Measurements from ENCODE around the gene LRP2. TPM values are rescaled to one million over a fixed set of nuclear protein-coding genes. Genes with fewer than 3 reads are reported as not detected.

Gene LRP2
- total RNA-seq, 1 experiment from 2014 or later: not detected

DNA sequence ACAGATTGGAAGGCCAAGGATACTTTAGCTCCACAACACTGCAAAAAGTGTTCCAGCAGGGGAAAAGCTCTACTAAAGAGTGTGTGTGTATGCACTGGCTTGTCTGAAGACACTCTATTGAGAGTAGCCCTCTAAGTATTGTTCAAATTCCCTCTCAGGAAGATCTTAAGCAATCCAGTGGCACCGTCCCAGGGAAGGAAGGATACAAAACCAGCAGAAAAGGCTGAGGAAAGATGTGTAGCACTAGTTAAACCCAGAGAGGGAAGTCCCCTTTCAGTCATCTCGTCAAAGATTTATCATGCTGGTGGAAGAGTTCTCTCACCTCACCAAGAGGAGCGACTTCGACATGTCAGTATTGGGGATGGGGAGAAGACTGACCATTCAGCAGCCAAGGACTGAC, 242.5 kb downstream of the LRP2 start:
- H2AFZ ChIP-seq (ENCODE audit: low read length): no peak overlapping the region
- H3K9ac ChIP-seq (ENCODE audit: low read length): no peak overlapping the region
- H3K79me2 ChIP-seq (ENCODE audit: low read length): no peaks in the 10 kb centered on the region
- no peak overlapping the region for H3K4me2 ChIP-seq (ENCODE audit: low read depth, low read length, poor library complexity, severe bottlenecking)
- H3K4me1 ChIP-seq (ENCODE audit: low read length): no peaks in the 10 kb centered on the region
- H3K9me2 ChIP-seq (replicated peaks; ENCODE audit: insufficient read depth, low read length): no peaks in the 10 kb centered on the region
- H3K27me3 ChIP-seq (ENCODE audit: low read length): no peaks in the 10 kb centered on the region
- DNase-seq: no peak
- no peak overlapping the region for H3K4me3 ChIP-seq (ENCODE audit: low read length)
- no peaks in the 10 kb centered on the region for H4K20me1 ChIP-seq (ENCODE audit: insufficient read depth, low read depth, low read length)
- no peak overlapping the region for H3K27ac ChIP-seq (ENCODE audit: low read length)
- no peaks in the 10 kb centered on the region for H3K9me3 ChIP-seq (ENCODE audit: low read length)
- no peaks in the 10 kb centered on the region for H3K36me3 ChIP-seq (ENCODE audit: insufficient read depth, low read length)

DNA sequence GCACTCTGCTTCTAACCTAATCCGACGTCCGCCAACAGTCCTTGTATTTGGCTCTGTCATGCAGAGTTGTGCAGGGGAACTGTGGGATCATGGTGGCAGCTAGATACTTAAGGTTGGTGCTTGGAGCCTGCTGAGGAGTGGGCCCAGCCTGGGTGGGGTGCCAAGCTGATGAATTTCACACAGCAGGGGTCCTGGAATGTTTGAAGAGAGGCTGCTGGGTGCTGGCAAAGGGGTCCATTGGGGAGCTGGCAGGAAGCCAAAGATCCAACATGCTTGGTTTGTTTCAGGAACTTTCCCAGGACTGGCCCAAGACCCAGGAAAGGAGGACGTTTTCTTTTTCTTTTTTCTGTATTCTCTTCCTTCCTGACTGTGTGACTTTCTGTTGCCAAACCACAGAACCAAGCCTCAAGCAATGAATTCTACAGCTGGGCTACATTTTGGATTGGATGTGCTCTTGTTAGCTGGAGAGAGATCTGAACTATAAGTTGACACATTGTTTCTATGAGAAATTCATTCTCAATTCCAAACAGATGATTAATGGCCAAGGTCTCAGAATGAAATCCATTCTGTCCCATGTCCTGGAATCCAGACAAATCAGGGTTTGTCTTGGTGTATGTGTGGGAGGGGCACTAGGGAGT, 243.1 kb downstream of the LRP2 start:
- H2AFZ ChIP-seq (ENCODE audit: low read length): no peak overlapping the region

DNA sequence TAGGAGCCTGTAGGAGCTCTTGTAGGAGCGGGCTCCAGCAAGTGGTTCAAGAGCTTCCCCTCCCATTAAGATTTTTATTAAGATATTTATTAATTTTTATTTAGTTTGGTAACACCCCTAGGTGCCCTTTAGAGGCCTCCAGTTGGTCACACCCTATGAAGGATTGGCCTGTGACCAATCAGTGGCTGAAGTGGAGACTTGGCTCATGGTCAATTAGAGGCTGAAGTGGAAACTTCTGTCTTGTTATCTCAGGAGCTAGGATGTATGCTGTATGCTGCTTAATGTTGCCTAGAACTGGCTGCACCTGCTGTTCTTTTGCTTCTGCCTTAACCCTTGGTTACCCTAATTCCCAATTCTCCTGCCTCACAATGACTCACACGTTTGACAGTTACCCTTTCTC, 244.3 kb downstream of the LRP2 start:
- H3K79me2 ChIP-seq (ENCODE audit: low read length): no peaks in the 10 kb centered on the region
- H3K27me3 ChIP-seq (ENCODE audit: low read length): no peaks in the 10 kb centered on the region
- no peaks in the 10 kb centered on the region for H3K9me3 ChIP-seq (ENCODE audit: low read length)
- H3K36me3 ChIP-seq (ENCODE audit: insufficient read depth, low read length): no peaks in the 10 kb centered on the region
- H2AFZ ChIP-seq (ENCODE audit: low read length): no peak overlapping the region
- DNase-seq: no peak
- H3K4me2 ChIP-seq (ENCODE audit: low read depth, low read length, poor library complexity, severe bottlenecking): no peak overlapping the region
- H3K27ac ChIP-seq (ENCODE audit: low read length): no peak overlapping the region
- H3K4me3 ChIP-seq (ENCODE audit: low read length): no peak overlapping the region
- H3K9me2 ChIP-seq (replicated peaks; ENCODE audit: insufficient read depth, low read length): no peaks in the 10 kb centered on the region
- H3K4me1 ChIP-seq (ENCODE audit: low read length): no peaks in the 10 kb centered on the region
- H4K20me1 ChIP-seq (ENCODE audit: insufficient read depth, low read depth, low read length): no peaks in the 10 kb centered on the region
- H3K9ac ChIP-seq (ENCODE audit: low read length): no peak overlapping the region

More for the DNA sequence above, 243.1 kb downstream of the LRP2 start:
- no peaks in the 10 kb centered on the region for H3K79me2 ChIP-seq (ENCODE audit: low read length)
- no peaks in the 10 kb centered on the region for H3K4me1 ChIP-seq (ENCODE audit: low read length)
- no peaks in the 10 kb centered on the region for H3K9me2 ChIP-seq (replicated peaks; ENCODE audit: insufficient read depth, low read length)
- no peaks in the 10 kb centered on the region for H3K27me3 ChIP-seq (ENCODE audit: low read length)
- no peak overlapping the region for H3K4me2 ChIP-seq (ENCODE audit: low read depth, low read length, poor library complexity, severe bottlenecking)
- no peak overlapping the region for H3K9ac ChIP-seq (ENCODE audit: low read length)
- no peak overlapping the region for H3K27ac ChIP-seq (ENCODE audit: low read length)
- DNase-seq: no peak
- no peak overlapping the region for H3K4me3 ChIP-seq (ENCODE audit: low read length)
- H3K9me3 ChIP-seq (ENCODE audit: low read length): no peaks in the 10 kb centered on the region
- H3K36me3 ChIP-seq (ENCODE audit: insufficient read depth, low read length): no peaks in the 10 kb centered on the region
- H4K20me1 ChIP-seq (ENCODE audit: insufficient read depth, low read depth, low read length): no peaks in the 10 kb centered on the region

DNA sequence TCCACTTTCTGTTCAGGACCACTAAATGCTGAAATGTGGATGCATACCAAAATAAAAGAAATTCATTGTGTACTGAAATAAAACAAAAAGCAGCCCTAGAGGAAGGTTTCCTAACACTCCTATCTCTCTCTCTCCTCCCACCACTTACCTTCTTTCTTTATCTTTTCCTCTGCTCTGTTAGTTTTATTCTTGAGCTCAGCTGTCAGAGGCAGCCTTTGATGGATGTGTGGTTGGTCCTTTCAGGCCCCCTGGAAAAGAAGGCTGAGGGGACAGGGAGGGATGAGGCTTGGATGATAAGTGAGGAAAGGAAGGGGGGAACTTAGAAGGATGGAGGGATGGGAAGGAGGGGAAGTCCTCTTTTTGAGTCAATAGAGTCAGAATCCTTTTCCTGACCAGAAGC, 245.3 kb downstream of the LRP2 start:
- Histone ChIP-seq H3K4me1 (ENCODE audit: low read length) (no peaks in the 10 kb centered on the region), H4K20me1 (ENCODE audit: insufficient read depth, low read depth, low read length) (no peaks in the 10 kb centered on the region), H3K9me3 (ENCODE audit: low read length) (no peaks in the 10 kb centered on the region), H2AFZ (ENCODE audit: low read length) (no peak overlapping the region), H3K79me2 (ENCODE audit: low read length) (no peaks in the 10 kb centered on the region), H3K27me3 (ENCODE audit: low read length) (no peaks in the 10 kb centered on the region), H3K36me3 (ENCODE audit: insufficient read depth, low read length) (no peaks in the 10 kb centered on the region), H3K4me2 (ENCODE audit: low read depth, low read length, poor library complexity, severe bottlenecking) (no peak overlapping the region), H3K4me3 (ENCODE audit: low read length) (no peak overlapping the region), H3K27ac (ENCODE audit: low read length) (no peak overlapping the region), H3K9me2 (replicated peaks; ENCODE audit: insufficient read depth, low read length) (no peaks in the 10 kb centered on the region), H3K9ac (ENCODE audit: low read length) (no peak overlapping the region)
- DNase-seq: no peak

DNA sequence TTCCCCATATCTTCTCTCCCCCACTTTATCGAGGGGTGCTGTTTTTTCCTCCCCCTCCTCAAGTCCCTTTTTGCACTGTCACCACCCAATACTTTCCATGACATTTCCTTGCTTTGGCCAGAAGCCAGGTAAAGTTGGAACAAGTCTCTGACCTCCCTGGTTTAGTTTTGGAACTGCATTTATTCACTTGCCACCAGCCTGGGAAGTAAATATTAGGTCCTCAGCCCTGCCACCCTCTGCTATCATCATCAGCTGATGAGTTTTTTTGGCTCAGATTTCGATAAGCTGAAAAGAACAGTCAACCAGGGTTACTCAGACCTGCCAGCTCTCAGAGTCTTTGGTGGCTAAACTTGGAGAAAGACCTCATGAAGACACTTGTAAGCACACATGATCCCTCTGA, 246.0 kb downstream of the LRP2 start:
- Histone ChIP-seq H3K4me3 (ENCODE audit: low read length) (no peak overlapping the region), H3K9ac (ENCODE audit: low read length) (no peak overlapping the region), H3K27ac (ENCODE audit: low read length) (no peak overlapping the region), H4K20me1 (ENCODE audit: insufficient read depth, low read depth, low read length) (no peaks in the 10 kb centered on the region), H3K9me2 (replicated peaks; ENCODE audit: insufficient read depth, low read length) (no peaks in the 10 kb centered on the region), H3K4me1 (ENCODE audit: low read length) (no peaks in the 10 kb centered on the region), H3K27me3 (ENCODE audit: low read length) (no peaks in the 10 kb centered on the region), H3K79me2 (ENCODE audit: low read length) (no peaks in the 10 kb centered on the region), H3K4me2 (ENCODE audit: low read depth, low read length, poor library complexity, severe bottlenecking) (no peak overlapping the region), H2AFZ (ENCODE audit: low read length) (no peak overlapping the region), H3K9me3 (ENCODE audit: low read length) (no peaks in the 10 kb centered on the region), H3K36me3 (ENCODE audit: insufficient read depth, low read length) (no peaks in the 10 kb centered on the region)
- DNase-seq: no peak

DNA sequence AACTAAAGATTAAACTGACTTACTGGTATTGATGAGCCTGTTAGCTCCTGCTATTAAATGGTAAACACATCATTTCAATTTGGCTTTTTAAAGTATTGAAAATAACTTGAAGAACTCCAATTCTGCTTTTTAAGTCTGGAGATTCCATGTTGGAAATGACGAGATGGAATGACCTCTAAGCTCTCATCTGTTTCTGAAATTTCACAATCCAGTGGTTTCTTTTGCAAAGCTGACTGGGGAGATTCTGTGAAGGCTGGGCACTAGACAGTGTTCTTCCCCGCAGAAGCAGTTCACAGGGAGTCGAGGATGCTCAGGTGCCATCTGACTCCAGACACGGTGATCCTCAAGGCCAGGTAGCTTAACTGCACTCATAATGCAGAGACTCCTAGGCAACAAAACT, 248.3 kb downstream of the LRP2 start:
- Histone ChIP-seq H3K4me3 (ENCODE audit: low read length) (no peak overlapping the region), H3K27ac (ENCODE audit: low read length) (no peak overlapping the region), H3K79me2 (ENCODE audit: low read length) (no peaks in the 10 kb centered on the region), H4K20me1 (ENCODE audit: insufficient read depth, low read depth, low read length) (no peaks in the 10 kb centered on the region), H3K4me2 (ENCODE audit: low read depth, low read length, poor library complexity, severe bottlenecking) (no peak overlapping the region), H3K4me1 (ENCODE audit: low read length) (no peaks in the 10 kb centered on the region), H3K27me3 (ENCODE audit: low read length) (no peaks in the 10 kb centered on the region), H3K9me2 (replicated peaks; ENCODE audit: insufficient read depth, low read length) (no peaks in the 10 kb centered on the region), H3K9me3 (ENCODE audit: low read length) (no peaks in the 10 kb centered on the region), H3K9ac (ENCODE audit: low read length) (no peak overlapping the region), H3K36me3 (ENCODE audit: insufficient read depth, low read length) (no peaks in the 10 kb centered on the region), H2AFZ (ENCODE audit: low read length) (no peak overlapping the region)
- no peak for DNase-seq

DNA sequence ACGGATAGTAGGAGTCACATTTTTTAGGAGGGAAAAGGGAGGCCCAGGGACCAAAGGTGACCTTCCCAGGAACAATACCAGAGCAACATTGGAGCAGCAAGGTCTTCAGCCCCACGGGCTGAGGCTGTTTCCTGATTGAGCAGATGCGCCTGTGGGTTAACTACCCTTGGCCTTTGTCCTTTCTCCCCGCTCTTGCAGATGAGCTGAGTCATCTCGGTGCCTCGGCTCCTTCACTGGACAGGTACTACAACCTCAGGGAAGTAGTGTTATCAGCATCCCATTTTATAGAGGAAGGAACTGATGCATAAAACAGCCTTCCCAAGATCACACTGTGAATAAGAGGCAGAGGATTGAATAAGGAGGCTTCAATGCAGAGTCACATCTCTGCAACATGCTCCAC, 249.5 kb downstream of the LRP2 start:
- H3K36me3 ChIP-seq (ENCODE audit: insufficient read depth, low read length): no peaks in the 10 kb centered on the region
- no peaks in the 10 kb centered on the region for H3K27me3 ChIP-seq (ENCODE audit: low read length)
- H3K4me3 ChIP-seq (ENCODE audit: low read length): no peak overlapping the region
- no peaks in the 10 kb centered on the region for H3K79me2 ChIP-seq (ENCODE audit: low read length)
- H3K4me2 ChIP-seq (ENCODE audit: low read depth, low read length, poor library complexity, severe bottlenecking): no peak overlapping the region
- no peak overlapping the region for H3K27ac ChIP-seq (ENCODE audit: low read length)
- no peak for DNase-seq
- peaks cover 11% of the 10 kb centered on the region for H3K4me1 ChIP-seq (ENCODE audit: low read length)
- H3K9me2 ChIP-seq (replicated peaks; ENCODE audit: insufficient read depth, low read length): no peaks in the 10 kb centered on the region
- no peak overlapping the region for H2AFZ ChIP-seq (ENCODE audit: low read length)
- no peak overlapping the region for H3K9ac ChIP-seq (ENCODE audit: low read length)
- H4K20me1 ChIP-seq (ENCODE audit: insufficient read depth, low read depth, low read length): no peaks in the 10 kb centered on the region
- H3K9me3 ChIP-seq (ENCODE audit: low read length): no peaks in the 10 kb centered on the region

DNA sequence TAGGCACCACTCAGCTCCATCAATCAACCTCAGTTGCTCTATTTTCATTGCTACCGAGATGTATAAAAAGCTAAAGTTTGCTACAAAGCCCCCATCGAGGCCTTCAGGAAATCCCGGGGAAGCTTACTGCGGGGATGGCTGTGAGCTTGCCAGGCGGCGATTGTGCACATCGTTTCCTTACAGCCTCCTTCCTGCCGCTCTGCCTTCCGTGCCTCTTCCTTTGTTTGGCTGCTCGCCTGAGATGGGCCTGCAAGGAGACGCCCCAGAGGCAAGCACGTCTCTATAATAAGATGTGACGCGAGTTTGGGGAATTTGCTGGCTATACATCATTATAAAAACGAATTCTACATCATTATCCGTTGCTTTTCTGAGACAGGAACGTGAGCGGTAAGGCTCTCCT, 251.4 kb downstream of the LRP2 start:
- Histone ChIP-seq H3K27me3 (ENCODE audit: low read length) (no peaks in the 10 kb centered on the region), H2AFZ (ENCODE audit: low read length) (no peak overlapping the region), H3K79me2 (ENCODE audit: low read length) (no peaks in the 10 kb centered on the region), H3K9ac (ENCODE audit: low read length) (no peak overlapping the region), H3K36me3 (ENCODE audit: insufficient read depth, low read length) (no peaks in the 10 kb centered on the region), H3K27ac (ENCODE audit: low read length) (no peak overlapping the region), H3K4me3 (ENCODE audit: low read length) (no peak overlapping the region), H3K4me2 (ENCODE audit: low read depth, low read length, poor library complexity, severe bottlenecking) (no peak overlapping the region), H3K9me3 (ENCODE audit: low read length) (no peaks in the 10 kb centered on the region), H4K20me1 (ENCODE audit: insufficient read depth, low read depth, low read length) (no peaks in the 10 kb centered on the region), H3K9me2 (replicated peaks; ENCODE audit: insufficient read depth, low read length) (no peaks in the 10 kb centered on the region), H3K4me1 (ENCODE audit: low read length) (peaks cover 18% of the 10 kb centered on the region)
- no peak for DNase-seq

DNA sequence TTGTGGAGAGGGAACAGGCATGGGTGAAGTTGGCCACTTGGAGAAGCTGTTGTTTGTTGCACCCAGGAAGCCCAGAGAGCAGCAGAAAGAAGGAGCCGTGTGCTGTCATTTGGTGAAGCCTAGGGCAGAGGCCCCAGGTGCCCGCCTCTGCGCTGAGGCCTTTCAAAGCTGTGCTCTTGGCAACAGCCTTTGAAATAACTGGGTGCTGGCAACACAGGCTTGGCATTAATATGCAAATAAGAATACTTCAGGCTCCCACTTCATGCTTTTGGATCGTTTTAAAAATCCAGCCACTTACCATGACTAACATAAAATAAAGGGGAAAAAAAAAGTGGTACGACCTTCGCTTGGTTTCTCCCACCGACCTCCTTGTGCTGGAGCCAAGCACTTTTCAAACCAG, 251.9 kb downstream of the LRP2 start:
- H3K36me3 ChIP-seq (ENCODE audit: insufficient read depth, low read length): no peaks in the 10 kb centered on the region
- no peak overlapping the region for H2AFZ ChIP-seq (ENCODE audit: low read length)
- no peaks in the 10 kb centered on the region for H3K79me2 ChIP-seq (ENCODE audit: low read length)
- no peak overlapping the region for H3K4me3 ChIP-seq (ENCODE audit: low read length)
- H3K4me1 ChIP-seq (ENCODE audit: low read length): peaks cover 18% of the 10 kb centered on the region
- H3K27me3 ChIP-seq (ENCODE audit: low read length): no peaks in the 10 kb centered on the region
- H3K4me2 ChIP-seq (ENCODE audit: low read depth, low read length, poor library complexity, severe bottlenecking): no peak overlapping the region
- no peaks in the 10 kb centered on the region for H4K20me1 ChIP-seq (ENCODE audit: insufficient read depth, low read depth, low read length)
- no peaks in the 10 kb centered on the region for H3K9me3 ChIP-seq (ENCODE audit: low read length)
- no peak for DNase-seq
- H3K9ac ChIP-seq (ENCODE audit: low read length): no peak overlapping the region
- no peaks in the 10 kb centered on the region for H3K9me2 ChIP-seq (replicated peaks; ENCODE audit: insufficient read depth, low read length)
- H3K27ac ChIP-seq (ENCODE audit: low read length): no peak overlapping the region
